ENCODE measurements around the gene ATG14. TPM values are rescaled to one million over a fixed set of nuclear protein-coding genes. Genes with fewer than 3 reads are reported as not detected.

Gene ATG14
- polyA plus RNA-seq, 1 of the 3 experiments (the other 2 are of a cell fraction) = 4.3 TPM

GRCh38 chr14:55323910-55324309 lies 87.7 kb downstream of the ATG14 start:
- H3K79me2 ChIP-seq (ENCODE audit: insufficient read depth) = peaks cover 80% of the 10 kb centered on the region
- no peaks in the 10 kb centered on the region for H3K4me1 ChIP-seq (ENCODE audit: control insufficient read depth in 1 of 2, insufficient read depth in 2 of 2, low read depth in 1 of 2, low read length in 1 of 2)
- no peak overlapping the region for H3K9ac ChIP-seq
- peaks cover 7% of the 10 kb centered on the region; the same call in 1 of the 2 replicates for H4K20me1 ChIP-seq (ENCODE audit: insufficient read depth)
- ChIA-PET CTCF (no interaction called here), POLR2A (no interaction called here)
- H3K9me3 ChIP-seq = 0 out of 2 replicates have a peak, but pooled peaks cover 3% of the 10 kb centered on the region
- peaks cover 0 to 5% of the 10 kb centered on the region in 2 experiments for H3K36me3 ChIP-seq (replicated peaks in 1 of 2; ENCODE audit: control insufficient read depth in 1 of 2, insufficient read depth in 2 of 2, low read length in 1 of 2)
- no peak overlapping the region for H3K4me2 ChIP-seq
- H3K4me3 ChIP-seq (ENCODE audit: low read depth in 2 of 2, low read length in 1 of 2) = no peak overlapping the region
- TF ChIP-seq TCF12 (IDR thresholded peaks at IDR 0.05) (no peak), NRF1 (IDR thresholded peaks at IDR 0.05; ENCODE audit: low read depth, low read length) (no peak), SIN3A (IDR thresholded peaks at IDR 0.05; ENCODE audit: borderline replicate concordance, low read depth, low read length) (no peak), GATA2 (CRISPR knock-in tag; IDR thresholded peaks at IDR 0.05) (no peak), GABPA (IDR thresholded peaks at IDR 0.05; ENCODE audit: low read depth) (no peak), ELF1 (IDR thresholded peaks at IDR 0.05) (no peak)
- TF ChIP-seq, protein P1, sequence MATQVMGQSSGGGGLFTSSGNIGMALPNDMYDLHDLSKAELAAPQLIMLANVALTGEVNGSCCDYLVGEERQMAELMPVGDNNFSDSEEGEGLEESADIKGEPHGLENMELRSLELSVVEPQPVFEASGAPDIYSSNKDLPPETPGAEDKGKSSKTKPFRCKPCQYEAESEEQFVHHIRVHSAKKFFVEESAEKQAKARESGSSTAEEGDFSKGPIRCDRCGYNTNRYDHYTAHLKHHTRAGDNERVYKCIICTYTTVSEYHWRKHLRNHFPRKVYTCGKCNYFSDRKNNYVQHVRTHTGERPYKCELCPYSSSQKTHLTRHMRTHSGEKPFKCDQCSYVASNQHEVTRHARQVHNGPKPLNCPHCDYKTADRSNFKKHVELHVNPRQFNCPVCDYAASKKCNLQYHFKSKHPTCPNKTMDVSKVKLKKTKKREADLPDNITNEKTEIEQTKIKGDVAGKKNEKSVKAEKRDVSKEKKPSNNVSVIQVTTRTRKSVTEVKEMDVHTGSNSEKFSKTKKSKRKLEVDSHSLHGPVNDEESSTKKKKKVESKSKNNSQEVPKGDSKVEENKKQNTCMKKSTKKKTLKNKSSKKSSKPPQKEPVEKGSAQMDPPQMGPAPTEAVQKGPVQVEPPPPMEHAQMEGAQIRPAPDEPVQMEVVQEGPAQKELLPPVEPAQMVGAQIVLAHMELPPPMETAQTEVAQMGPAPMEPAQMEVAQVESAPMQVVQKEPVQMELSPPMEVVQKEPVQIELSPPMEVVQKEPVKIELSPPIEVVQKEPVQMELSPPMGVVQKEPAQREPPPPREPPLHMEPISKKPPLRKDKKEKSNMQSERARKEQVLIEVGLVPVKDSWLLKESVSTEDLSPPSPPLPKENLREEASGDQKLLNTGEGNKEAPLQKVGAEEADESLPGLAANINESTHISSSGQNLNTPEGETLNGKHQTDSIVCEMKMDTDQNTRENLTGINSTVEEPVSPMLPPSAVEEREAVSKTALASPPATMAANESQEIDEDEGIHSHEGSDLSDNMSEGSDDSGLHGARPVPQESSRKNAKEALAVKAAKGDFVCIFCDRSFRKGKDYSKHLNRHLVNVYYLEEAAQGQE (IDR thresholded peaks at IDR 0.05; ENCODE audit: low read depth, low read length) = no peak
- TF ChIP-seq, protein P2, sequence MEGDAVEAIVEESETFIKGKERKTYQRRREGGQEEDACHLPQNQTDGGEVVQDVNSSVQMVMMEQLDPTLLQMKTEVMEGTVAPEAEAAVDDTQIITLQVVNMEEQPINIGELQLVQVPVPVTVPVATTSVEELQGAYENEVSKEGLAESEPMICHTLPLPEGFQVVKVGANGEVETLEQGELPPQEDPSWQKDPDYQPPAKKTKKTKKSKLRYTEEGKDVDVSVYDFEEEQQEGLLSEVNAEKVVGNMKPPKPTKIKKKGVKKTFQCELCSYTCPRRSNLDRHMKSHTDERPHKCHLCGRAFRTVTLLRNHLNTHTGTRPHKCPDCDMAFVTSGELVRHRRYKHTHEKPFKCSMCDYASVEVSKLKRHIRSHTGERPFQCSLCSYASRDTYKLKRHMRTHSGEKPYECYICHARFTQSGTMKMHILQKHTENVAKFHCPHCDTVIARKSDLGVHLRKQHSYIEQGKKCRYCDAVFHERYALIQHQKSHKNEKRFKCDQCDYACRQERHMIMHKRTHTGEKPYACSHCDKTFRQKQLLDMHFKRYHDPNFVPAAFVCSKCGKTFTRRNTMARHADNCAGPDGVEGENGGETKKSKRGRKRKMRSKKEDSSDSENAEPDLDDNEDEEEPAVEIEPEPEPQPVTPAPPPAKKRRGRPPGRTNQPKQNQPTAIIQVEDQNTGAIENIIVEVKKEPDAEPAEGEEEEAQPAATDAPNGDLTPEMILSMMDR (IDR thresholded peaks at IDR 0.05) = no peak
- H3K9me2 ChIP-seq = no peaks in the 10 kb centered on the region
- no peak overlapping the region for H3K27ac ChIP-seq (ENCODE audit: low read depth in 2 of 2, low read length in 1 of 2)
- no peaks in the 10 kb centered on the region for H3F3A ChIP-seq (replicated peaks; ENCODE audit: insufficient read depth)
- no peak for DNase-seq
- no peaks in the 10 kb centered on the region for H3K27me3 ChIP-seq (ENCODE audit: insufficient read depth)
- H2AFZ ChIP-seq (ENCODE audit: low read depth) = no peak overlapping the region

DNA sequence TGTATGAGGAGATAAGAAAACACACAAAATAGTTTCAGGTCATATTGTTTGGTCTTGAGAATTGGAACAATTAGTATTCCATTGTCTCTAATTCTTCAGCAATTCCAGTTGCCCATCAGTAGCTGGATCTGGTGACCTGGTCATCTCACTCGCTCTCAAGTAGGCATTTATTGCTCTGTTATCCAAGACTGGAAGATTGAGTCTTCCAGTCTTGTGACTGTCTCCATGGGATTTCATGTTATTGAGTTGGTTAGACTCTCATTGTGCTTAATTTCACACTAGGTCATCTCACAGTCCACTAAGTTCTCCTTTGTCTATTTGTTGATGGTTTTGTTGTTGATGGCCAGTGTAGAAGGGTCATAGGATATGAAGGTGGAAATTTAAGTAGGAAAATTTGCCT lies 92.9 kb downstream of the ATG14 start:
- no peak for DNase-seq
- 95% methylated on average over 1 of the region's 1 CpG for WGBS (ENCODE audit: low lambda C conversion rate)
- Histone ChIP-seq H4K20me1 (ENCODE audit: insufficient read depth) (no peaks in the 10 kb centered on the region), H3K4me2 (no peak overlapping the region), H3K36me3 (replicated peaks in 1 of 2; ENCODE audit: control insufficient read depth in 1 of 2, insufficient read depth in 2 of 2, low read length in 1 of 2) (peaks cover 6 to 24% of the 10 kb centered on the region in 2 experiments), H3F3A (replicated peaks; ENCODE audit: insufficient read depth) (no peaks in the 10 kb centered on the region), H2AFZ (ENCODE audit: low read depth) (no peak overlapping the region), H3K27me3 (ENCODE audit: insufficient read depth) (no peaks in the 10 kb centered on the region), H3K27ac (ENCODE audit: low read depth in 2 of 2, low read length in 1 of 2) (no peak overlapping the region), H3K4me3 (ENCODE audit: low read depth in 2 of 2, low read length in 1 of 2) (no peak overlapping the region), H3K9me2 (no peaks in the 10 kb centered on the region), H3K9me3 (peaks cover 11% of the 10 kb centered on the region; the same call in 1 of the 2 replicates), H3K79me2 (ENCODE audit: insufficient read depth) (peaks cover 43% of the 10 kb centered on the region; the same call in 1 of the 2 replicates), H3K4me1 (ENCODE audit: control insufficient read depth in 1 of 2, insufficient read depth in 2 of 2, low read depth in 1 of 2, low read length in 1 of 2) (peaks cover 0 to 3% of the 10 kb centered on the region in 2 experiments; a peak in 1 of 4 replicates), H3K9ac (no peak overlapping the region)
- TF ChIP-seq RXRA (IDR thresholded peaks at IDR 0.05; ENCODE audit: borderline replicate concordance, low read depth) (no peak), MXI1 (IDR thresholded peaks at IDR 0.05; ENCODE audit: low read depth, low read length) (no peak), NRF1 (IDR thresholded peaks at IDR 0.05; ENCODE audit: low read depth, low read length) (no peak), POLR2AphosphoS5 (IDR thresholded peaks at IDR 0.05; ENCODE audit: low read depth, low read length) (no peak), IRF3 (IDR thresholded peaks at IDR 0.05; ENCODE audit: low read depth, low read length) (no peak), CHD2 (IDR thresholded peaks at IDR 0.05; ENCODE audit: low read length, partially characterized antibody) (no peak), ELF1 (IDR thresholded peaks at IDR 0.05) (no peak), PBX3 (IDR thresholded peaks at IDR 0.05) (no peak), TCF12 (IDR thresholded peaks at IDR 0.05) (no peak), RAD21 (IDR thresholded peaks at IDR 0.05; ENCODE audit: low read length) (no peak), TAF1 (IDR thresholded peaks at IDR 0.05; ENCODE audit: borderline replicate concordance, low read depth, low read length) (no peak), GATA2 (CRISPR knock-in tag; IDR thresholded peaks at IDR 0.05) (no peak)
- ChIA-PET CTCF (interaction anchor here (2.9 kb wide), 1 partner anchor 47 kb away, joined by 11 read pairs; the partner anchor contains the start of gene FBXO34), POLR2A (no interaction called here)

All from SK-N-SH (cell line).